ENCODE measurements around the gene PTGFRN.

PTGFRN gene

GRCh38 chr1:116887212-116887611 is 22.5 kb upstream of the PTGFRN start:
- no peak for DNase-seq (ENCODE audit: low read depth in 2 of 2)

- DNase-seq (ENCODE audit: low read depth in 2 of 2), result no peak
These were observed 20.3 kb upstream of the PTGFRN start for GRCh38 chr1:116889380-116889779.

GRCh38 chr1:116891396-116892079 is 18.2 kb upstream of the PTGFRN start:
- DNase-seq (ENCODE audit: low read depth in 2 of 2), result no peak

- DNase-seq (ENCODE audit: low read depth in 2 of 2), result no peak
These were observed 14.6 kb upstream of the PTGFRN start for GRCh38 chr1:116895073-116895472.

GRCh38 chr1:116899529-116899928 is 10.2 kb upstream of the PTGFRN start:
- DNase-seq (ENCODE audit: low read depth in 2 of 2), result no peak

GRCh38 chr1:116900471-116901365 is 9.0 kb upstream of the PTGFRN start:
- DNase-seq (ENCODE audit: low read depth in 2 of 2), result no peak

GRCh38 chr1:116902027-116902426 is 7.7 kb upstream of the PTGFRN start:
- no peak for DNase-seq (ENCODE audit: low read depth in 2 of 2)

GRCh38 chr1:116902723-116903383 is 6.9 kb upstream of the PTGFRN start:
- no peak for DNase-seq (ENCODE audit: low read depth in 2 of 2)

GRCh38 chr1:116904791-116905320 is 4.9 kb upstream of the PTGFRN start:
- no peak for DNase-seq (ENCODE audit: low read depth in 2 of 2)

- DNase-seq (ENCODE audit: low read depth in 2 of 2), result no peak
These were observed 2.9 kb upstream of the PTGFRN start for GRCh38 chr1:116906812-116907211.

- DNase-seq (ENCODE audit: low read depth in 2 of 2), result no peak
These were observed 2.4 kb upstream of the PTGFRN start for GRCh38 chr1:116907351-116907750.

GRCh38 chr1:116908266-116908665 is 1.4 kb upstream of the PTGFRN start:
- no peak for DNase-seq (ENCODE audit: low read depth in 2 of 2)

GRCh38 chr1:116908820-116909511 is 750 bp upstream of the PTGFRN start:
- DNase-seq (ENCODE audit: low read depth in 2 of 2), result no peak

GRCh38 chr1:116910379-116911187 is 867 bp downstream of the PTGFRN start:
- DNase-seq (ENCODE audit: low read depth in 2 of 2), result no peak

- no peak for DNase-seq (ENCODE audit: low read depth in 2 of 2)
These were observed 1.5 kb downstream of the PTGFRN start for GRCh38 chr1:116911188-116911553.

GRCh38 chr1:116911779-116912469 is 2.2 kb downstream of the PTGFRN start:
- no peak for DNase-seq (ENCODE audit: low read depth in 2 of 2)

- DNase-seq (ENCODE audit: low read depth in 2 of 2), result no peak
These were observed 3.1 kb downstream of the PTGFRN start for GRCh38 chr1:116912846-116913245.

- no peak for DNase-seq (ENCODE audit: low read depth in 2 of 2)
These were observed 4.2 kb downstream of the PTGFRN start for GRCh38 chr1:116913941-116914340.

GRCh38 chr1:116914667-116915066 is 5.0 kb downstream of the PTGFRN start:
- no peak for DNase-seq (ENCODE audit: low read depth in 2 of 2)

GRCh38 chr1:116915086-116915661 is 5.5 kb downstream of the PTGFRN start:
- no peak for DNase-seq (ENCODE audit: low read depth in 2 of 2)

All from fibroblast of skin of left quadriceps (primary cell).